Measurements from ENCODE around the gene DAPK2. TPM values are rescaled to one million over a fixed set of nuclear protein-coding genes. Genes with fewer than 3 reads are reported as not detected.

Gene DAPK2
- total RNA-seq (10 to 100 TPM; 20.8 to 62.6 (median 38.5) TPM), polyA plus RNA-seq (10 to 100 TPM; 33.0 to 44.6 TPM)
- long read RNA-seq, donor 1, full-length matches to known transcripts = 49 of 109 reads
- long read RNA-seq, donor 1, partial matches to known transcripts = 13 of 109 reads
- long read RNA-seq, donor 1, other reads (novel, unspliced or antisense) = 47 of 109 reads
- long read RNA-seq, donor 2, full-length matches to known transcripts = 46 of 123 reads
- long read RNA-seq, donor 2, partial matches to known transcripts = 11 of 123 reads
- long read RNA-seq, donor 2, other reads (novel, unspliced or antisense) = 66 of 123 reads
- long read RNA-seq, donor 3, full-length matches to known transcripts = 131 of 254 reads
- long read RNA-seq, donor 3, partial matches to known transcripts = 42 of 254 reads
- long read RNA-seq, donor 3, other reads (novel, unspliced or antisense) = 81 of 254 reads

- Histone ChIP-seq H3K9me3 (no peaks in the 10 kb centered on the region), H3K36me3 (no peaks in the 10 kb centered on the region), H3K4me3 (peak within 1 kb of the TSS; percentile 61 to 91 (median 72)), H3K4me1 (peaks cover 2 to 69% (median 40%) of the 10 kb centered on the region in 9 donors), H3K27me3 (peaks cover 0 to 8% (median 0%) of the 10 kb centered on the region in 7 donors), H3K27ac (peak within 1 kb of the TSS; percentile 48 to 86 (median 82))
- intact Hi-C loops (cut with DNase I) = loop anchor here (2.0 to 10.0 kb wide), 15 partner anchors 59 to 294 kb away; partner anchors contain the start of gene HERC1 (in 1 of the 10)
- TF ChIP-seq, protein P1, sequence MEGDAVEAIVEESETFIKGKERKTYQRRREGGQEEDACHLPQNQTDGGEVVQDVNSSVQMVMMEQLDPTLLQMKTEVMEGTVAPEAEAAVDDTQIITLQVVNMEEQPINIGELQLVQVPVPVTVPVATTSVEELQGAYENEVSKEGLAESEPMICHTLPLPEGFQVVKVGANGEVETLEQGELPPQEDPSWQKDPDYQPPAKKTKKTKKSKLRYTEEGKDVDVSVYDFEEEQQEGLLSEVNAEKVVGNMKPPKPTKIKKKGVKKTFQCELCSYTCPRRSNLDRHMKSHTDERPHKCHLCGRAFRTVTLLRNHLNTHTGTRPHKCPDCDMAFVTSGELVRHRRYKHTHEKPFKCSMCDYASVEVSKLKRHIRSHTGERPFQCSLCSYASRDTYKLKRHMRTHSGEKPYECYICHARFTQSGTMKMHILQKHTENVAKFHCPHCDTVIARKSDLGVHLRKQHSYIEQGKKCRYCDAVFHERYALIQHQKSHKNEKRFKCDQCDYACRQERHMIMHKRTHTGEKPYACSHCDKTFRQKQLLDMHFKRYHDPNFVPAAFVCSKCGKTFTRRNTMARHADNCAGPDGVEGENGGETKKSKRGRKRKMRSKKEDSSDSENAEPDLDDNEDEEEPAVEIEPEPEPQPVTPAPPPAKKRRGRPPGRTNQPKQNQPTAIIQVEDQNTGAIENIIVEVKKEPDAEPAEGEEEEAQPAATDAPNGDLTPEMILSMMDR (IDR thresholded peaks at IDR 0.05) = peak; percentile 73 to 94 (median 88)
- DNase-seq = peak; percentile 68 to 83
- 9 to 13% methylated on average over 38 to 48 of the region's 50 CpGs for WGBS, 2 donors
- ATAC-seq = peak; percentile 88 to 95 (median 90)
Observed at GRCh38 chr15:64046421-64047153, at the start of gene DAPK2. Gene DAPK2 (minus strand): TSS chr15:64046485. CDS start chr15:64040261, 6,224 bp downstream.

DNA sequence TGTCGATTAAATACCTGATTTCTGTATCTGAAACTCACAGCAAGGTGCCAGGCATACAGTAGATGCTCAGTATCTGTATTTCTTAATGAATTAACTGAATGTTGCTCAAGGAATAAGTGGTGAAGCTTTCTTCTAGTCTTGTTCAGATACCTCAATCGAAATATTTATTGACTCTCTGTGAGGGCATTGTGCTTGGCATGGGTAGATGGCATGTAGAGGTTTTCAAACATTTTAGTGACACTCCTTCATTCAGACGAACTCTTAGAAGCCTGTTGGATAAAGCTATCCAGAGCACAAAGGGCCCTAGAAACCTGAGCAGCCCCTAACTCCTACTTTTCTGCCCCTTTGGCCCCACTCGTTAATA is 49.1 kb upstream of the DAPK2 start:
- no peaks in the 10 kb centered on the region for H3K27me3 ChIP-seq
- 36 to 38% methylated on average over 4 of the region's 4 CpGs for WGBS, 2 donors
- DNase-seq (no peak), ATAC-seq (no peak)
- H3K36me3 ChIP-seq = peaks cover 0 to under 1% (median 0%) of the 10 kb centered on the region in 9 donors
- TF ChIP-seq, protein P1 (IDR thresholded peaks at IDR 0.05) = no peak
- H3K27ac ChIP-seq = peak overlapping the region; percentile 56 to 96 (median 89)
- H3K4me3 ChIP-seq = peak overlapping the region in 9 of 10 donors; percentile 67 to 98 (median 95)
- intact Hi-C loops (cut with DNase I) = loop anchor here in 6 of 10 donors (5.0 to 10.0 kb wide), 3 partner anchors 57 to 289 kb away; partner anchors contain the start of genes SNX22 (in 5 of the 6), PCLAF (in 1 of the 6) and TRIP4 (in 1 of the 6)
- H3K9me3 ChIP-seq = no peaks in the 10 kb centered on the region
- peaks cover 6 to 84% (median 78%) of the 10 kb centered on the region in 9 donors for H3K4me1 ChIP-seq

- H3K9me3 ChIP-seq = no peaks in the 10 kb centered on the region
- 0% methylated on average over 41 of the region's 41 CpGs for WGBS, 2 donors
- TF ChIP-seq, protein P1 (IDR thresholded peaks at IDR 0.05) = no peak
Observed at GRCh38 chr15:64093627-64094417, 47.5 kb upstream of the DAPK2 start, which contains the start of gene CIAO2A. Gene CIAO2A (minus strand): TSS chr15:64093838. CDS start chr15:64093768, 70 bp downstream.

More at GRCh38 chr15:64093627-64094417, 47.5 kb upstream of the DAPK2 start, which contains the start of gene CIAO2A:
- Histone ChIP-seq H3K36me3 (peaks cover 0 to 17% (median 2%) of the 10 kb centered on the region in 9 donors), H3K4me3 (peak within 1 kb of the TSS; percentile 57 to 82 (median 74)), H3K4me1 (peaks cover 6 to 85% (median 80%) of the 10 kb centered on the region in 9 donors), H3K27ac (peak within 1 kb of the TSS; percentile 78 to 96 (median 87)), H3K27me3 (no peaks in the 10 kb centered on the region)
- ATAC-seq = peak; percentile 85 to 91 (median 87)
- DNase-seq = peak; percentile 87 to 97
- intact Hi-C loops (cut with DNase I) = loop anchor here in 5 of 10 donors (2.0 to 10.0 kb wide), 5 partner anchors 58 to 291 kb away; partner anchors contain the start of genes SNX22 (in 3 of the 5), PCLAF (in 1 of the 5), PPIB (in 1 of the 5) and TRIP4 (in 1 of the 5)
